22Rv1 (cell line): Measurements from ENCODE around the gene LHFPL4.

Experiments used
- CTCF ChIP-seq: fragments of 450-650 bp; IDR thresholded peaks from 2 replicates; pipeline ENCODE4 v1.5.1; 2017; ENCODE audit warnings: mild to moderate bottlenecking
- ZFX ChIP-seq: fragments of 450-650 bp; IDR thresholded peaks from 2 replicates; pipeline ENCODE4 v1.6.1; 2017; ENCODE audit warnings: antibody characterized with exemption, borderline replicate concordance

- TF ChIP-seq CTCF, result no peak
- TF ChIP-seq ZFX, result no peak
Observed at GRCh38 chr3:9512456-9513045, 41.1 kb downstream of the LHFPL4 start.
